K562 (cell line): ENCODE results near the gene SIDT1. TPM values are rescaled to one million over a fixed set of nuclear protein-coding genes. Genes with fewer than 3 reads are reported as not detected.

Experiments
- ATAC-seq: fragments of 200-7000 bp; cut with Tn5 transposase; 3 replicates; pipeline ENCODE4 v1.9.1; 2020; ENCODE audit warnings: moderate library complexity
- BruUV-seq: library from RNA; stranded (reverse); fragments of 400-500 nt; replicated peaks from 2 replicates; lab custom pipeline; 2021; lab: Mats Ljungman, UMichigan
- CTCF ChIA-PET: fragments of 300-600 bp; formaldehyde crosslinking; extraction: SDS; loops from one replicate; lab custom pipeline; 2021; ENCODE audit warnings: low intra/inter-chr PET ratio; lab: Yijun Ruan, JAX
- POLR2A ChIA-PET: fragments of 300-600, 350-650 bp; sonication (Branson Sonifier 250); formaldehyde crosslinking; extraction: SDS; loops from one replicate; lab custom pipeline; 2021; ENCODE audit warnings: antibody characterized with exemption, inconsistent platforms; lab: Yijun Ruan, JAX
- DNase-seq, 4 experiments: peaks; one replicate each; pipeline versions ENCODE4 v3.0.0 to v3.0.0-alpha.2; 2011 to 2018; ENCODE audit warnings: low spot score in 3 of 4, mixed read lengths in 3 of 4; ENCODE audit errors: extremely low read depth in 1 of 4
- FAIRE-seq: peaks from 2 replicates; lab custom pipeline; 2011; peaks lifted over from hg19 to GRCh38; lab: Jason Lieb, UNC
- H2AFZ ChIP-seq: 2 replicates; pipeline ENCODE4 v1.6.0; 2011; ENCODE audit warnings: low read depth, low read length, control low read depth, inconsistent platforms
- H3K27ac ChIP-seq: fragments of 200-600 bp; 3 replicates; pipeline ENCODE4 v1.8.0; 2011; ENCODE audit warnings: low read depth, mild to moderate bottlenecking, control low read depth, inconsistent platforms, low read length, moderate library complexity, mixed read lengths; ENCODE audit errors: extremely low read depth
- H3K27me3 ChIP-seq, 2 experiments: fragments of 300-600 bp in 1 of 2; 2 replicates in 1 of 2; 3 replicates in 1 of 2; pipeline versions ENCODE4 v1.6.0 to v1.8.0; 2011; ENCODE audit warnings: inconsistent platforms in 2 of 2, low read length in 2 of 2, mild to moderate bottlenecking in 1 of 2, mixed read lengths in 1 of 2, moderate library complexity in 1 of 2; ENCODE audit not compliant: control insufficient read depth in 2 of 2, insufficient read depth in 2 of 2
- H3K36me3 ChIP-seq: fragments of 300-600 bp; 3 replicates; pipeline ENCODE4 v1.8.0; 2011; ENCODE audit warnings: mild to moderate bottlenecking, low read length, inconsistent platforms; ENCODE audit not compliant: control insufficient read depth, insufficient read depth
- H3K4me1 ChIP-seq, 2 experiments: fragments of 200-600 bp in 1 of 2; replicated peaks in 1 of 2; 2 replicates in 1 of 2; 3 replicates in 1 of 2; pipeline versions ENCODE4 v1.5.1 to v1.8.0; 2011; ENCODE audit warnings: inconsistent platforms in 2 of 2, low read length in 2 of 2, mild to moderate bottlenecking in 1 of 2, mixed read lengths in 1 of 2, moderate library complexity in 1 of 2; ENCODE audit not compliant: control insufficient read depth in 2 of 2, insufficient read depth in 2 of 2
- H3K4me2 ChIP-seq: 2 replicates; pipeline ENCODE4 v1.6.1; 2011; ENCODE audit warnings: low read length, control low read depth, inconsistent platforms, mixed read lengths; ENCODE audit not compliant: insufficient read depth
- H3K4me3 ChIP-seq: fragments of 200-600 bp; sonication (generic), shearing (Covaris generic); 2 replicates; pipeline ENCODE4 v1.5.1; 2016; ENCODE audit warnings: control low read depth, inconsistent platforms
- H3K79me2 ChIP-seq: fragments of 200-600 bp; 3 replicates; pipeline ENCODE4 v1.8.0; 2011; ENCODE audit warnings: low read length, inconsistent platforms; ENCODE audit not compliant: control insufficient read depth, insufficient read depth
- H3K9ac ChIP-seq, 2 experiments: 2 replicates each; pipeline versions ENCODE4 v1.6.0 to v1.6.1; 2011; ENCODE audit warnings: low read depth in 2 of 2, low read length in 2 of 2, control low read depth in 1 of 2, inconsistent platforms in 1 of 2, mild to moderate bottlenecking in 1 of 2, mixed read lengths in 1 of 2; ENCODE audit not compliant: insufficient read depth in 1 of 2
- H3K9me1 ChIP-seq: one replicate; pipeline ENCODE4 v1.6.0; 2011; ENCODE audit warnings: inconsistent platforms, mild to moderate bottlenecking, low read length, moderate library complexity; ENCODE audit not compliant: control insufficient read depth, insufficient read depth
- H3K9me3 ChIP-seq: replicated peaks from 2 replicates; pipeline ENCODE4 v1.5.1; 2011; ENCODE audit warnings: low read depth, low read length, inconsistent platforms; ENCODE audit not compliant: control insufficient read depth, insufficient read depth
- H4K20me1 ChIP-seq: replicated peaks from 2 replicates; pipeline ENCODE4 v1.6.1; 2011; ENCODE audit warnings: low read length, inconsistent platforms, mixed read lengths; ENCODE audit not compliant: control insufficient read depth, insufficient read depth
- CHD7 ChIP-seq: fragments of 200-600 bp; sonication (generic); IDR thresholded peaks from one replicate; pipeline ENCODE4 v1.6.1; 2012; ENCODE audit warnings: mild to moderate bottlenecking, low read depth, low read length, inconsistent platforms
- DLX4 ChIP-seq: fragments of 250-450 bp; sonication (Bioruptor Pico); IDR thresholded peaks from 2 replicates; pipeline ENCODE4 v1.6.1; 2021; ENCODE audit warnings: mild to moderate bottlenecking
- ETV5 ChIP-seq: sonication (generic); formaldehyde crosslinking; IDR thresholded peaks from 2 replicates; pipeline ENCODE4 v1.4.0; 2020; ENCODE audit warnings: low read depth, mild to moderate bottlenecking, missing genetic modification reagents
- NEUROD1 ChIP-seq: fragments of 150-350 bp; IDR thresholded peaks from 2 replicates; pipeline ENCODE4 v1.6.1; 2014; ENCODE audit warnings: borderline replicate concordance, low read length, low read depth; ENCODE audit not compliant: partially characterized antibody
- TFAP4 ChIP-seq: sonication (generic); formaldehyde crosslinking; IDR thresholded peaks from 2 replicates; pipeline ENCODE4 v1.8.0; 2022; ENCODE audit warnings: missing genetic modification reagents, mild to moderate bottlenecking, moderate library complexity, borderline replicate concordance
- WGBS: fragments of 100-300 bp; shearing (Covaris generic); methylation state at CpG from one replicate; pipeline ENCODE4 v1.1.6; 2016; ENCODE audit warnings: low coverage, mixed read lengths; ENCODE audit not compliant: insufficient coverage; ENCODE audit errors: missing lambda C conversion rate; 5-methylcytosine and 5-hydroxymethylcytosine counted together
- in situ Hi-C: fragments of 300-500 bp; cut with MboI; formaldehyde crosslinking; loops from 4 replicates; pipeline ENCODE4 v1.15.0; 2018; ENCODE audit warnings: inconsistent platforms, mixed read lengths
- intact Hi-C: fragments of 100-400 bp; cut with micrococcal nuclease; formaldehyde crosslinking; loops from 2 replicates; pipeline ENCODE4 v1.14.2; 2022
- polyA plus RNA-seq, 8 experiments: library from polyadenylated mRNA; depleted of rRNA in 4 of 8; stranded (reverse) in 5 of 8; unstranded in 3 of 8; fragments of >200 nt; fragmentation: Nextera tagmentation in 2 of 8; fragmentation: Illumina TruSeq in 1 of 8; extraction: Ambion mirVana in 2 of 8; extraction: Trizol in 1 of 8; gene quantifications; 2 replicates each; pipeline versions ENCODE4 v1.2.1 to v1.2.3, GENCODE V29; 2011 to 2014; ENCODE audit warnings: inconsistent platforms in 1 of 8, missing spikeins in 1 of 8
- total RNA-seq, 7 experiments: library from RNA; depleted of rRNA in 6 of 7; stranded (reverse); fragments of >200 nt in 6 of 7; fragmentation: Illumina TruSeq in 2 of 7; extraction: Trizol in 2 of 7; gene quantifications; 2 replicates each; pipeline versions ENCODE4 v1.2.1 to v1.2.3, GENCODE V29; 2011 to 2021; ENCODE audit warnings: low replicate concordance in 1 of 7
- TF ChIP-seq, protein P1 (sequence below): IDR thresholded peaks from 2 replicates; pipeline ENCODE4 v1.6.1; 2012; ENCODE audit warnings: low read depth, low read length, improper control_type of control experiment, borderline replicate concordance

Gene SIDT1
- total and polyA plus RNA-seq, 9 of the 15 experiments (the other 6 are each of a cell fraction or from before 2014, with no cell fraction given): not detected

GRCh38 chr3:113589971-113590370 is 57.6 kb downstream of the SIDT1 start:
- no peak for ATAC-seq
- Histone ChIP-seq H3K79me2 (no peaks in the 10 kb centered on the region), H3K4me3 (no peak overlapping the region), H3K4me2 (no peak overlapping the region), H3K4me1 (no peaks in the 10 kb centered on the region), H3K9me3 (no peaks in the 10 kb centered on the region), H4K20me1 (no peaks in the 10 kb centered on the region), H3K9me1 (no peaks in the 10 kb centered on the region), H3K27me3 (no peaks in the 10 kb centered on the region; a peak in 1 of 5 replicates), H2AFZ (no peak overlapping the region), H3K36me3 (no peaks in the 10 kb centered on the region), H3K27ac (no peak overlapping the region), H3K9ac (no peak overlapping the region)
- in situ Hi-C loops (no loop called here), intact Hi-C loops (no loop called here)
- FAIRE-seq: no peak
- DNase-seq: no peak
- WGBS: 0% methylated on average over 1 of the region's 1 CpG
- BruUV-seq: no TSS peak
- CTCF ChIA-PET: no interaction called here
- POLR2A ChIA-PET: interaction anchor here (0.5 kb wide), 1 partner anchor 309 kb away, joined by 3 read pairs; no protein-coding TSS in a partner anchor
- TF ChIP-seq, protein P1, sequence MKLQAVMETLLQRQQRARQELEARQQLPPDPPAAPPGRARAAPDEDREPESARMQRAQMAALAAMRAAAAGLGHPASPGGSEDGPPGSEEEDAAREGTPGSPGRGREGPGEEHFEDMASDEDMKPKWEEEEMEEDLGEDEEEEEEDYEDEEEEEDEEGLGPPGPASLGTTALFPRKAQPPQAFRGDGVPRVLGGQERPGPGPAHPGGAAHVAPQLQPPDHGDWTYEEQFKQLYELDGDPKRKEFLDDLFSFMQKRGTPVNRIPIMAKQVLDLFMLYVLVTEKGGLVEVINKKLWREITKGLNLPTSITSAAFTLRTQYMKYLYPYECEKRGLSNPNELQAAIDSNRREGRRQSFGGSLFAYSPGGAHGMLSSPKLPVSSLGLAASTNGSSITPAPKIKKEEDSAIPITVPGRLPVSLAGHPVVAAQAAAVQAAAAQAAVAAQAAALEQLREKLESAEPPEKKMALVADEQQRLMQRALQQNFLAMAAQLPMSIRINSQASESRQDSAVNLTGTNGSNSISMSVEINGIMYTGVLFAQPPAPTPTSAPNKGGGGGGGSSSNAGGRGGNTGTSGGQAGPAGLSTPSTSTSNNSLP: no peak
- TF ChIP-seq TFAP4 (no peak), CHD7 (no peak), ETV5 (no peak), DLX4 (CRISPR knock-in tag) (no peak), NEUROD1 (no peak)
